IPS-NIHi7 (cell line): ENCODE results near the gene ISG15.

Experiments
- DNase-seq: peaks from one replicate; pipeline ENCODE4 v3.0.0; 2012; ENCODE audit warnings: mixed read lengths; ENCODE audit errors: extremely low spot score

Gene ISG15

DNA sequence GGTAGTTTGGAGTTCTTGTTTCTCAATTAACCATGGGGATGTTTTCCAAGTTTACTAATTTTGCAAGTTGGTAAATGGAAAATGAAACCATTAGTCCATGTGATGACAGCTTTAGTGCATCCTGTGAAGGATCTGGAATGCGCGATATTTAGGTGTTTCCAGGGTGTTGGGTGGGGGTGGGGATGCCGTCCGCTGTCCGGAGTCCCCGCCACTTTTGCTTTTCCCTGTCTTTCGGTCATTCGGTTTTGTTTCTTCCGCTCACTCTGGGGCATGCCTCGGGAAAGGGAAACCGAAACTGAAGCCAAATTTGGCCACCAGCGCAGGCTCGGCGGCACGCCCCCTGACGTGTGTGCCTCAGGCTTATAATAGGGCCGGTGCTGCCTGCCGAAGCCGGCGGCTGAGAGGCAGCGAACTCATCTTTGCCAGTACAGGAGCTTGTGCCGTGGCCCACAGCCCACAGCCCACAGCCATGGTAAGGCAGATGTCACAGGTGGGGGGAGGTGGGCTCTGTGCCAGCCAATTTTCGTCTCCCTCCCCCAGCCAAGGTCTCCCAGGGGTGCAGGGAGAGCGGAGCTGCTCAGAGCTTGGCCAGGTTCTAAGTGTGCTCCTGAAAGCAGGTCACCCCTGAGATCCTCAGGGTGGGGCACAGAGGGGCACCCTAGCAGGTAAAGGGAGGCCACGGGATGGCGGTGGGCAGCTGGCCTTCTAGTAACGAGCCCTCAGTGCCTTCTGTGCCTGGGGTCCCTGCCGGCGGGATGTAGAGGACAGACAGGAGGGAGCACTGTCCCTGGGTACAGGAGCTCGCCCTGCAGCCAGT, at the start of gene ISG15:
Gene ISG15 (plus strand): TSS at position 393 of the 817 bp plus-strand sequence. CDS start 77 bp downstream, at position 470.
- peak; percentile 63 for DNase-seq

DNA sequence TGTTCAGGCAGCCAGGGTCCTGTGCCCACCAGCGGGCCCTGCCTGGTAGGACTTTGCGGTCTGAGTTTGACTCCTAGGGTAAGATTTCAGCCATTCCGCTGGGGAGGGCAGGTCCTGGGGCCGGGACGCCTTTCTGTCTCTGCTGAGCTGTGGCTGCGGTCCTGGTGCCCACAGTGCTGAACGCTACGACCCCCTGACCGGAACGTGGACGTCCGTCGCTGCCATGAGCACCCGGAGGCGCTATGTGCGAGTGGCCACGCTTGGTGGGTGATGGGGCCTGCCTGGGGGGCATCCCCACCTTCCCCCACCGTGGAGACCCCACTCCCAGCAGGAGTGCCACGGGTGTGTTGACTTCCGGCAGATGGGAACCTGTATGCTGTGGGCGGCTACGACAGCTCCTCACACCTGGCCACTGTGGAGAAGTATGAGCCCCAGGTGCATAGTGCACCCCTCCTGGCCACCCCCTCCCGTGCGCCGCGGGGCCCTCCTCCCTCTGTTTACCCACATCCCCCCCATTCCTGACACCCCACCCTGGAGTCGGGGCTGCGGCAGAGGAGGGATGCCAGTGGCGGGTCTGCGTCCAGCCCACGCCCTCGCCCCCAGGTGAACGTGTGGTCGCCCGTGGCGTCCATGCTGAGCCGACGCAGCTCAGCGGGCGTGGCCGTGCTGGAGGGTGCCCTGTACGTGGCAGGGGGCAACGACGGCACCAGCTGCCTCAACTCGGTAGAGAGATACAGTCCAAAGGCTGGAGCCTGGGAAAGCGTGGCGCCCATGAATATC, 49.4 kb upstream of the ISG15 start:
- no peak for DNase-seq

DNA sequence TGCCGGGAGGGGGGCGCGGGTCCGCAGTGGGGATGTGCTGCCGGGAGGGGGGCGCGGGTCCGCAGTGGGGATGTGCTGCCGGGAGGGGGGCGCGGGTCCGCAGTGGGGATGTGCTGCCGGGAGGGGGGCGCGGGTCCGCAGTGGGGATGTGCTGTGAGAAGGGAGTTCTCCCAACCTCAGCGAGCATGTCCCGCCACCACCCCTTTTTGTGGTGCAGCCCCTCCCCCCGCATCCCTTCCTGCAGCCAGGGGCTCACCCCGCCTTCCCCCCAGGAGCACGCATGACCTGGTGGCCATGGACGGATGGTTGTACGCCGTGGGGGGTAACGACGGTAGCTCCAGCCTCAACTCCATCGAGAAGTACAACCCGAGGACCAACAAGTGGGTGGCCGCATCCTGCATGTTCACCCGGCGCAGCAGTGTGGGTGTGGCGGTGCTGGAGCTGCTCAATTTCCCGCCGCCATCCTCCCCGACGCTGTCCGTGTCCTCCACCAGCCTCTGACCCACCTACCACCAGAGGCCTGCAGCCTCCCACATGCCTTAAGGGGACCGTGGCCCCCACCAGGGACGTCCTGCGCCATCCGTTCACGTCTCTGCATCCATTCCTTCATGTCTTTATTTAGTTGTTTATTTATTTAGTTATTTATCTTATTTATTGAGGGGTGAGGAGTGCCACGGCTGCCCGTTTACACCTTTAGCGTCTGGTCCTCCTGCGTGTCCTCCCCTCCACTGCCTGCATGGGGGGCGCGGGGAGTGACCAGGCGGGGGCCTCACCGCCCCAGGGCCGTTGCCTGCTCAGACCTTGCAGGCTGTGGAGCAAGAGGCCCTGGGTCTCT, 48.4 kb upstream of the ISG15 start:
- no peak for DNase-seq

DNA sequence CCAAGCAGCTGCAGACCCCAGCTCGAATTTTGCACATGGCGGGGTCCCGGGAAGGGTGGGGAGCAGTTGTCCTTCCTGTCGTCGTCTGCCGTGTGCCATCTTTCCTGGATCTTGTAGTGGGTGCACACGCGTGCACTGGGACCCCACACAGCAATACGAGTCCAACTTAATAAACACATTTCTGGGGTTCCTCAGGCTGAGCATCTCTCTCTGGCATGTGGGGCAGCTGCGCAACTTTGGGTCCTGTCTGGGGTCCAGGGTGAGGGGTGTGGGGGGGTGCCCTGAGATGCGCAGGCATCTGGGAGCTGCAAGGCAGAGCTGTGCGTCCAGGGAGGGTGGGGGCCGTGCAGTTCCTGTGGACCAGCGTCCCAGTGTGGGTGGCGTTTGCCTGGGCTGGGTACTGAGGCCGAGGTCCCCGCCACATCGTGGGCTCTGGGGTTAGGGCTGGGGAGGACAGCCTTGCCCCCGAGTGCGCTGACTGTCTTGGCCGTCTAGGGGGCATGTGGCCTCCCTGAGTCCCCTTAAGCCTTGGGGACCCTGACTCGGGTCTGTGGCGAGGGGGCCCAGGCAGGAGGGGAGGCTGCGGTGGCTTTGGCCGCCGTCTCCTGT, 47.7 kb upstream of the ISG15 start:
- DNase-seq = no peak

DNA sequence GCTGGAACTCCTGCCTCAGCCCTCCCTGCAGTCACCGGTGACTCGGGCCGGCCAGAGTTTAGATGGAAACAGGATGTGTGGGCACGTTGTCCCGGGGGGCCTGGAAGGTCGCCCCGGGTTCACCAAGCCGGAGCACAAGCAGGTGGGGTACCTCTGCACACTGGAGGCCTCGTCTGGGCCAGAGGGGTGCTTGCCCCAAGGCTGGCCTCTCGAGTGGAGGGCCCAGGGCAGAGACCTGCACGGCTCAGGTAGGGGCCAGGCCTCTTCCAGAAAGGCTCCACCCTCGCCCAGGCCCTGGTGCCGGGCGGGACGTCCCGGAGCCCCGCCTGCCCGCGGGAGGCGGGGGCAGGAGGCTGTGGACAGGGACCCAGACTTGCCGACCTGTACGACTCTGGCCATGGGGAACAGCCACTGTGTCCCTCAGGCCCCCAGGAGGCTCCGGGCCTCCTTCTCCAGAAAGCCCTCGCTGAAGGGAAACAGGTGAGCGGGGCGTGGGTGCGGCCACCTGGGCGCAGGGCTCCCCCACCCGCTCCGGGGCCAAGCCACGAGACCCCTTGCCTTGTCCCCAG, 47.1 kb upstream of the ISG15 start, which contains the start of gene PLEKHN1:
Gene PLEKHN1 (plus strand): TSS at position 348 of the 569 bp plus-strand sequence. CDS start 50 bp downstream, at position 398.
- DNase-seq = peak; percentile 73

DNA sequence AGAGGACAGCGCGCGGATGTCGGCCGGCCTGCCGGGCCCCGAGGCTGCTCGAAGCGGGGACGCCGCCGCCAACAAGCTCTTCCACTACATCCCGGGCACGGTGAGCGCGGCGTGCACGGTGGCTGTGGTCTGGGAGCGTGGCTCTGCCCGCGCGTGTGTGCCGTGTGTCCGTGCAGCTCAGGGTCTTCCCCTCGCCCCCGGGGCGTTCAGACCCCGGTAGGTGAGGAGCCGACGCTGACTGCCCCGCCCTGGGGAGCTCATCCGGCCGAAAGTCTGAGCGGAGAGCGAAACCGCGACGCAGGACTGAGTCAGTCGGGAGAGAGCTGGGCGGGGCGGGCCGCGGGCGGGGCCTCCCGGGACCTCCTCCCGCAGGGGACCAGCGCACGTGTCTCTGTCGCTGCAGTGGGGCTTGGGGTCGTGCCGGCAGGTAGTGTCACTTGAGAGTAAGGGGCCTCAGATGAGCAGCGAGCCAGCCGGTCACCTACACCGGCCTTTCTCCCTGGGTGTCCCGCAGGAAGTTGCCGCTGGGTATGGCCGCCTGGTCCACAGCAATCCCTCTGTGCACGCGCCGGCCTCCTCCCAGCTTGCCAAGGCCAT, 46.5 kb upstream of the ISG15 start:
- DNase-seq = peak; percentile 75

DNA sequence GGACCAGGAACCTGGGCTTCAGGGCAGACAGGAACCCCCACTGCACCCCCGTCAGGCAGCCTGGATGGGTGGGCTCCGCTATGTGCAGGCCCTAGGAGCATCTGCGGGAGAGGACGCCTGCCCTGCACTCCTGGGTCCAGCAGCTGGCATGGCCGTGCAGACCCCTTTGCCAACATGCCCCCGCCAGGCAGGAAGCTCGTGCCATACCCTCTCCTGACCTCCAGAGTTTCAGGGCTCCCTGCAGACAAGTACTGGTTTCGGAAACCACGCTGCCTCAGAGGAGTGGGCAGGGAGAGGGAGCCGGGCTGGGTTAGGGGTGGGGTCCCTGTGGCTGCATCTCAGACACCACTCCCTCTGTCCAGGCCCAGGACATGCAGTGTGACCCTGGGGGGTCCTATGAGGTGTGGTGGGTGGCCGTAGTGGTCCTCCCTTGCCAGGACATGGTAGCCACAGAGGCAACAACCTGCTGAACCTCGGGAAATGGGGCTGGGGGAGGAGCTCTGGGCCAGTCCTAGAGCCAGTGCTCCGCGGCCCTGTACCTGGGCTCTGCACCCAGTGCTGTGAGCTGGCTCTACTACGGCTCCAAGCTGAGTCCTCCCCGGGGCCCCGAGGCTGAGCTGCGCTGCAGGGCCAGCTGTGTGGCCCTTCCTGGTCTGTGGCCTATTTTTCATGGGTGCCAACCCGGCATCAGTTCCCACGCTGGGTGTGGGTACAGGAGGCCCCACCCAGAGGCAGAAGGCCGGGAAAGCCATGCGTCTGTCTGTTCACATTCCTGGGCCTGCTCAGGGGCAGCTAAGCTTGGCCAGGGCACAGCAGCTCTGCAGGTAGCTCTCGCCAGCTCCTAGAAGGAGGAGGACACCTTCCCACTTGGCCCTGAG, 45.6 kb upstream of the ISG15 start:
- DNase-seq = no peak

DNA sequence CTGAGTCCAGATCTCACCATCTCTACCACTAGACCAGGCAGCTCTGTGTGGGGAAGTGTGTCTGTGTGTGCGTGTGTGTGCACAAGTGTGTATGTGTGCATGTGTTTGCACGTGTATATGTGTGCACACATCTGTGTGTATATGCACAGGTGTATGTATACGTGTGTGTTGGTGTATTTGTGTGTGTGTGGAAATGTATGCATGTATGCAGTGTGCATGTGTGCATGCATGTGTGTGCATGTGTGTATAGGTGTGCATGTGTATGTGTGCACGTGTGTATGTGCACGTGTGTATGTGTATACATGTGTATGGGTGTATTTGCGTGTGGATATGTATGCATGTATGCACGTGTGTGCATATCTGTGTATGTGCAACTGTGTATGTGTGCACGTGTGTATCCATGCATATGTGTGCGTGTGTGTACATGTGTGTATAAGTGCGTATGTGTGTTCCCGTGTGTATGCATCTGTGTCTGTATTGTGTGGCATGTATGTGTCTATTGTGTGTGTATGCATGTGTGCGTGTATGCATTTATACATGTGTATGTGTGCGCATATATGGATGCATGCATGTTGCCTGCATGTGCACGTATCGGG, 43.9 kb upstream of the ISG15 start:
- DNase-seq = no peak

DNA sequence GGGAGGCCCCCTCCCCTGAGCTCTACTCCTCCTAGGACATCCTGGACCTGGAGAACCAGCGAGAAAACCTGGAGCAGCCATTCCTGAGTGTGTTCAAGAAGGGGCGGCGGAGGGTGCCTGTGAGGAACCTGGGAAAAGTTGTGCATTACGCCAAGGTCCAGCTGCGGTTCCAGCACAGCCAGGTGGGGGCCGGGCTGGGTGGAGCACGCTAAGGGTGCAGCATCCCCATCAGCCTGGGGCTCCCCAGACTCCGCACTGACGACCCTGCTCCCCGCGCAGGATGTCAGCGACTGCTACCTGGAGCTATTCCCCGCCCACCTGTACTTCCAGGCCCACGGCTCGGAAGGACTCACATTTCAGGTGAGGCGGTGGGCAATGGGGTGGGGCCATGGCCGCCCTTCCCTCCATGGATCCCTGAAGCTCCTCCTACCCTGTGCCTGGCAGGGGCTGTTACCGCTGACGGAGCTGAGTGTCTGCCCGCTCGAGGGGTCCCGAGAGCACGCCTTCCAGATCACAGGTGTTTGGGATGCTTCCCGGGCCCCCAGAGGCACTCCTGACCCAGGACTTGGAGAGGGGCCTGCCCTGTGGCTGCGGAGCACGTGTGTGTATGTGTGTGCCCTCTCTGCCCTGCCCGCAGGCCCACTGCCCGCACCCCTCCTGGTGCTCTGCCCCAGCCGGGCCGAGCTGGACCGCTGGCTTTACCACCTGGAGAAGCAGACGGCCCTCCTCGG, 42.9 kb upstream of the ISG15 start:
- peak; percentile 61 for DNase-seq

DNA sequence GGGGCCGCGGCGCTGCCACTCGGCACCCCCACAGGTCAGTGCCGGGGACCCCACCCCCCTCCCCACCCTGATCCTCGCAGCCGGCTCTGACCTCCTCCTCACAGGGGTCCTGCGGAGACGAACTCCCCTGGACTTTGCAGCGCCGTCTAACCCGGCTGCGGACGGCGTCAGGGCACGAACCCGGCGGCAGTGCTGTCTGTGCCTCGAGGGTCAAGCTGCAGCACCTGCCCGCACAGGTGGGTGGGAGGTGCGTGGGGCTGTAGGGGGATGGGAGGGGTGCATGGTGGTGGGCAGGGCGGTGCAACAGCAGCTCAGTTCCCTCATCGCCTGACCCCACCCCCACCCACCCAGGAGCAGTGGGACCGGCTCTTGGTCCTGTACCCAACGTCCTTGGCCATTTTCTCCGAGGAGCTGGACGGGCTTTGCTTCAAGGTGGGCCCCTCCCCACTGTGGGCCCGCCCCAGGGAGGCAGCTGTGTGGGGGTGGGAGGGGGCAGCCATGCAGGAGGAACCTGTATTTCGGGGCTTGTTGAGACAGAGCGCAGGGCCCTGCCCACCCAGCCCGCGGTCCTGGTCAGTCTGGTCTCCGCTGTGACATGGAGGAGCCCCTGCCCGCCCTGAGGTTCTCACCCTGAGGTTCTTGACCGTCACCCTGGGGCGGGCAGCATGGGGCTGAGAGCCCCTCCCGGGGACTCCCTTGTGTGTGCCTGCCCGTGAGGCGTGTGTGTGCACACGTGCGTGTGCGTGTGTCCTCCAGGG, 42.1 kb upstream of the ISG15 start:
- DNase-seq = no peak

DNA sequence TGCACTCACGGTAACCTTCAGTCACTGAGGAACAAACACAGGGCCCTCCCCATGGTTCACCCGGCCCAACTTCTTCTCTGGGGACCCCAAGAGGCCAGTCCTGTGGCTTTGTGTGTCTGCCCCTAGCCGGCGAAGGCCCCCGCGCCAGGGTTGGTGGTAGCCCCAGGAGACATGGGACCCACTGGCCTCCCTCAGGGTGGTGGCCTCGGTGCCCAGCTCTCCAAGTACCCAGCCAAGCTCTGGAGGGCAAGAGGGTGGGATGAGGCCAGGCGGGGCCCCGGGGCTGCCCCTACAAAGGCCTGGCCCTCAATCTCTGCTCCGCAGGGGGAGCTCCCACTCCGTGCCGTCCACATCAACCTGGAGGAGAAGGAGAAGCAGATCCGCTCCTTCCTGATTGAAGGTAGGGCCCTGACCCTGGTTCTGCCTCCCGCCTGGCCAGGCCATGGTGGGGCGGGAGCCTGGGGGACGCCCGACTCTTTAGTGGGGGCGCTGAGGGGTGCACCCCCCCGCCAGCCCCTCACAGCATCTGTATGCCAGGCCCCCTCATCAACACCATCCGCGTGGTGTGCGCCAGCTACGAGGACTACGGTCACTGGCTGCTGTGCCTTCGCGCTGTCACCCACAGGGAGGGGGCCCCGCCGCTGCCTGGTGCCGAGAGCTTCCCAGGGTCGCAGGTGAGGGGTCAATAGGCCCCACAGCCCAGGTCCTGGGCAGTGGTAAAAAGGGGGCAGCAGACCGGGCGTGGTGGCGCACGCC, 41.4 kb upstream of the ISG15 start:
- DNase-seq = no peak

DNA sequence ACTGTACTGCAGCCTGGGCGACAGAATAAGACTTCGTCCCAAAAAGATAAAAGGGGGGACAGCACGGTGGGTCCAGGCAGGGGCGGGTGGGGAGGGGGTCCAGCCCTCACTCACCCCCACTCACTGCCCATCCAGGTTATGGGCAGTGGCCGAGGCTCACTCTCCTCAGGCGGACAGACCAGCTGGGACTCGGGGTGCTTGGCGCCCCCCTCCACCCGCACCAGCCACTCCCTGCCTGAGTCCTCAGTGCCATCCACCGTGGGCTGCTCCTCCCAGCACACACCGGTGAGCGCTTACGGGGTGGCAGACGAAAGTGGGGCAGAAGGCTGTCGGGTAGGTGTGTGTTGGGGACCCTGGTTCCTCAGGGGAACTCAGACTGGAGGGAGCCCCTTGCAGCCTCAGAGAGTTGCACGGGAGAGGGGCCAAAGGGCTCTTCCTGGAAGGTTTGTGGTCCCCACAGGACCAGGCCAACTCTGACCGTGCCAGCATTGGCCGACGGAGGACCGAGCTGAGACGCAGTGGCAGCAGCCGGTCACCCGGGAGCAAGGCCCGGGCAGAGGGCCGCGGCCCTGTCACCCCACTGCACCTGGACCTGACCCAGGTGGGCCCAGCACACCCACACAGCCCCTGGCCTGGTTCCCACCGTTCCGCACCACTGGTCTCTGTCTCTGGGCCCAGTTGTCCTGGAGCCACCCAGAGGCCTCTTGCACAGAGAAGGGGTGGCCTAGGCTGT, 40.4 kb upstream of the ISG15 start:
- DNase-seq = no peak

DNA sequence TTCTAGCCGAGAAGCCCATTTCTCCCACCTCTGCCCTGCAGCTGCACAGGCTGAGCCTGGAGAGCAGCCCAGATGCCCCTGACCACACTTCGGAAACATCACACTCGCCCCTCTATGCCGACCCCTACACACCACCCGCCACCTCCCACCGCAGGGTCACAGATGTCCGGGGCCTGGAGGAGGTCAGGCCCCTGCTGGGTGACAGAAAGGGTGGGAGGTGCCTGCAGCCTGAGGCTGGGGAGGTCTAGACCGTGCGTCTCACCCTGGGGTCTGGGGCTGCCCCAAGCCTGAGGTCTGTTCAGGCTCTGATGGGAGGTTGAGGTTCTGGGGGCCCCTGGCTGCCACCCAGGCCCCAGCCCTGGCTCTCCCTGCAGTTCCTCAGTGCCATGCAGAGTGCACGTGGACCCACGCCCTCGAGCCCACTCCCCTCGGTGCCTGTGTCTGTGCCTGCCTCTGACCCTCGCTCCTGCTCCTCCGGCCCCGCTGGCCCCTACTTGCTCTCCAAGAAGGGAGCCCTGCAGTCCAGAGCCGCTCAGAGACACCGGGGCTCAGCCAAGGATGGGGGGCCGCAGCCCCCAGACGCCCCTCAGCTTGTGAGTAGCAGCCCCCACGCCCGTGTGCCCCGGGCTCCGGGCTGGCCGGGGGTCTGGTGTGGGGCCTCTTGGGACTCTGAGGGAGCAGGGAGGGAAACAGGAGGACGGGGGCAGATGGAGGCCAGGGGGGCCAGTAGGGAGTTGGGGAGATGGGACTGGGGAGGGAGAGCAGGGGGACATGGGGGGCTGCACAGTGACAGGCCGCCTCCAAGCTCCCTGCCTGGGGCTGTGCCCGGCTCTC, 39.6 kb upstream of the ISG15 start:
- no peak for DNase-seq

DNA sequence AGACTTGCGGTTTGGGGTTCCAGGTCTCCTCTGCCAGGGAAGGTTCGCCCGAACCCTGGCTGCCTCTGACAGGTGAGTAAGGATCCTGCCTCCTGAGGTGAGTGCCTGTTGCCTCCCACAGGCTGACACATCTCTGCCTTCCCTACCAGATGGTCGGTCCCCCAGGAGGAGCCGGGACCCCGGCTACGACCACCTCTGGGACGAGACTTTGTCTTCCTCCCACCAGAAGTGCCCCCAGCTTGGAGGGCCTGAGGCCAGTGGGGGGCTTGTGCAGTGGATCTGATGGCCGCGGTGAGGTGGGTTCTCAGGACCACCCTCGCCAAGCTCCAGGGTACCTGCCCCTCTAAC, 39.0 kb upstream of the ISG15 start:
- DNase-seq = no peak

DNA sequence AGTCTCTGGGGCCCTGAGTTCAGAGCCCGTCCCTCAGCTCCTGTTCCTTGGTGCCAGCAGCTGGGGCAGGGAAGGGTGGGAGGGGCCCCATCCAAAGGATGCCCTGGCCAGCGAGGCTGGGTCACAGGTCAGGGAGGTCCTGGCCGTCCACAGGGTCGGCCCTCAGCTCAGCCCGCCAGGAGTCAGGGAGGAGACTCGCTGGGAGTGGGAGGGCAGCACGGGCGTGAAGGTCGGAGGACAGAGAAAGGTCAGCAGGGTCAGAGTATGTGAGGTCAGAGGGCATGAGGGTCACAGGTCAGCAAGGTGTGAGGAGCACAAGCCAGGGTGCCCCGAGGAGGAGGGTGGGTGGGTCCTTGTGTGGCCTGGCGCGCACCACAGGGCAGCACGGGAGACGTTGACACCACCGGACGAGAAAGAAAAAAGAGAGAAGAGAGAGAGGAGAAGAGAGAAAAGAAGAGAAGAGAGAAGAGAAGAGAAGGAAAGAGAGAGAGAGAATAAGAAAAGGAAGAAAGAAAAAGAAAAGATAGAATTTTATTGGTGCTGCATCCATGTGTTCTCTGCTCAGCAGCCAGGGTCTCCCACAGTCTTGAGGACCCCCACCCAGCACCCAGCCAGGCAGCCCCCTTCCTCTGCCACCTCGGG, 38.5 kb upstream of the ISG15 start:
- no peak for DNase-seq
